H9 (cell line): Measurements from ENCODE around the gene LZTR1. TPM values are rescaled to one million over a fixed set of nuclear protein-coding genes. Genes with fewer than 3 reads are reported as not detected.

Experiments
- DNase-seq: peaks from one replicate; pipeline ENCODE4 v3.0.0-alpha.2; 2017
- H2AFZ ChIP-seq: one replicate; pipeline ENCODE4 v1.6.1; 2013; ENCODE audit warnings: mild to moderate bottlenecking, low read length, control low read depth, moderate library complexity
- H2AK5ac ChIP-seq: 2 replicates; pipeline ENCODE4 v1.6.1; 2013; ENCODE audit warnings: low read length, control low read depth, mixed read lengths; ENCODE audit not compliant: insufficient read length
- H2BK120ac ChIP-seq: one replicate; pipeline ENCODE4 v1.6.1; 2013; ENCODE audit warnings: low read depth, mild to moderate bottlenecking, low read length, control low read depth, inconsistent platforms; ENCODE audit not compliant: poor library complexity, severe bottlenecking
- H2BK12ac ChIP-seq: 2 replicates; pipeline ENCODE4 v1.6.1; 2013; ENCODE audit warnings: low read length, control low read depth, mixed read lengths, low read depth; ENCODE audit not compliant: insufficient read length
- H2BK15ac ChIP-seq: 2 replicates; pipeline ENCODE4 v1.6.1; 2013; ENCODE audit warnings: low read depth, low read length, control low read depth
- H2BK20ac ChIP-seq: one replicate; pipeline ENCODE4 v1.6.1; 2013; ENCODE audit warnings: low read depth, mild to moderate bottlenecking, low read length, control low read depth, inconsistent platforms; ENCODE audit not compliant: poor library complexity, severe bottlenecking
- H2BK5ac ChIP-seq: 2 replicates; pipeline ENCODE4 v1.6.1; 2013; ENCODE audit warnings: low read length, control low read depth, mixed read lengths; ENCODE audit not compliant: insufficient read length
- H3K14ac ChIP-seq: 2 replicates; pipeline ENCODE4 v1.6.1; 2013; ENCODE audit warnings: low read length, control low read depth; ENCODE audit not compliant: insufficient read depth
- H3K18ac ChIP-seq: 2 replicates; pipeline ENCODE4 v1.6.1; 2013; ENCODE audit warnings: low read depth, mild to moderate bottlenecking, mixed read lengths, low read length, control low read depth; ENCODE audit not compliant: insufficient read length
- H3K23ac ChIP-seq: 2 replicates; pipeline ENCODE4 v1.6.1; 2013; ENCODE audit warnings: low read length, control low read depth, mixed read lengths, low read depth; ENCODE audit not compliant: insufficient read length
- H3K23me2 ChIP-seq: 2 replicates; pipeline ENCODE4 v1.6.1; 2013; ENCODE audit warnings: low read depth, mild to moderate bottlenecking, mixed read lengths, low read length, control low read depth; ENCODE audit not compliant: insufficient read length, poor library complexity, severe bottlenecking
- H3K27ac ChIP-seq: 2 replicates; pipeline ENCODE4 v1.5.1; 2013; ENCODE audit warnings: low read length, control low read depth, mixed read lengths, low read depth; ENCODE audit not compliant: insufficient read length
- H3K27me3 ChIP-seq: 2 replicates; pipeline ENCODE4 v1.6.1; 2013; ENCODE audit warnings: low read length, control low read depth, inconsistent platforms; ENCODE audit not compliant: insufficient read depth
- H3K4ac ChIP-seq: 2 replicates; pipeline ENCODE4 v1.6.1; 2013; ENCODE audit warnings: low read depth, mild to moderate bottlenecking, control low read depth, inconsistent platforms, low read length, moderate library complexity
- H3K4me1 ChIP-seq: 2 replicates; pipeline ENCODE4 v1.6.1; 2013; ENCODE audit warnings: low read length, control low read depth, inconsistent platforms; ENCODE audit not compliant: insufficient read depth
- H3K4me2 ChIP-seq: 2 replicates; pipeline ENCODE4 v1.6.1; 2013; ENCODE audit warnings: low read length, control low read depth, mixed read lengths; ENCODE audit not compliant: insufficient read length, insufficient read depth
- H3K56ac ChIP-seq: 2 replicates; pipeline ENCODE4 v1.6.1; 2013; ENCODE audit warnings: low read depth, mild to moderate bottlenecking, mixed read lengths, low read length, control low read depth; ENCODE audit not compliant: insufficient read length
- H3K79me1 ChIP-seq: 2 replicates; pipeline ENCODE4 v1.6.1; 2013; ENCODE audit warnings: low read depth, mild to moderate bottlenecking, moderate library complexity, low read length, control low read depth, inconsistent platforms; ENCODE audit not compliant: insufficient read depth, poor library complexity, severe bottlenecking
- H3K79me2 ChIP-seq: 2 replicates; pipeline ENCODE4 v1.6.1; 2013; ENCODE audit warnings: low read length, control low read depth, inconsistent platforms; ENCODE audit not compliant: insufficient read depth
- H3K9ac ChIP-seq: 2 replicates; pipeline ENCODE4 v1.6.1; 2013; ENCODE audit warnings: low read length, control low read depth, mixed read lengths; ENCODE audit not compliant: insufficient read length; ENCODE audit errors: extremely low read depth
- H3K9me3 ChIP-seq: one replicate; pipeline ENCODE4 v1.6.1; 2013; ENCODE audit warnings: low read depth, low read length, inconsistent platforms; ENCODE audit not compliant: control insufficient read depth
- H3T11ph ChIP-seq: one replicate; pipeline ENCODE4 v1.6.1; 2013; ENCODE audit warnings: mild to moderate bottlenecking, low read length, control low read depth, inconsistent platforms
- H4K20me1 ChIP-seq: one replicate; pipeline ENCODE4 v1.6.1; 2013; ENCODE audit not compliant: control insufficient read depth, insufficient read length, insufficient read depth
- H4K5ac ChIP-seq: 2 replicates; pipeline ENCODE4 v1.6.1; 2013; ENCODE audit warnings: low read depth, mild to moderate bottlenecking, mixed read lengths, low read length, control low read depth; ENCODE audit not compliant: insufficient read length
- H4K8ac ChIP-seq: replicated peaks from 2 replicates; pipeline ENCODE4 v1.6.1; 2013; ENCODE audit warnings: low read length, control low read depth, mixed read lengths, low read depth; ENCODE audit not compliant: insufficient read length
- H4K91ac ChIP-seq: 2 replicates; pipeline ENCODE4 v1.6.1; 2013; ENCODE audit warnings: low read depth, mild to moderate bottlenecking, moderate library complexity, mixed read lengths, low read length, control low read depth; ENCODE audit not compliant: insufficient read length
- H3K27ac Mint-ChIP-seq, 3 experiments: 2 replicates in 2 of 3; 3 replicates in 1 of 3; pipeline ENCODE4 v1.8.0; 2020 to 2021; ENCODE audit warnings: mixed read lengths in 3 of 3, mild to moderate bottlenecking in 1 of 3, moderate library complexity in 1 of 3
- H3K27me3 Mint-ChIP-seq: 2 replicates; pipeline ENCODE4 v1.8.0; 2021; ENCODE audit warnings: low read depth, mild to moderate bottlenecking, moderate library complexity, mixed read lengths
- H3K36me3 Mint-ChIP-seq, 3 experiments: 2 replicates in 2 of 3; 3 replicates in 1 of 3; pipeline ENCODE4 v1.8.0; 2020 to 2021; ENCODE audit warnings: low read depth in 3 of 3, mixed read lengths in 3 of 3; ENCODE audit not compliant: insufficient read depth in 1 of 3
- H3K4me1 Mint-ChIP-seq, 2 experiments: 2 replicates each; pipeline ENCODE4 v1.8.0; 2020; ENCODE audit warnings: mixed read lengths in 2 of 2
- H3K4me3 Mint-ChIP-seq, 2 experiments: 2 replicates in 1 of 2; 3 replicates in 1 of 2; pipeline ENCODE4 v1.8.0; 2020 to 2021; ENCODE audit warnings: mild to moderate bottlenecking in 2 of 2, mixed read lengths in 2 of 2, moderate library complexity in 1 of 2
- H3K9me3 Mint-ChIP-seq, 2 experiments: 2 replicates in 1 of 2; 3 replicates in 1 of 2; pipeline ENCODE4 v1.8.0; 2020; ENCODE audit warnings: mild to moderate bottlenecking in 2 of 2, mixed read lengths in 2 of 2, moderate library complexity in 1 of 2
- CTCF ChIP-seq: fragments of 200-600 bp; sonication (generic); conservative IDR thresholded peaks from 3 replicates; pipeline ENCODE4 v1.8.0; 2021; ENCODE audit warnings: antibody characterized with exemption, mild to moderate bottlenecking
- WGBS: extraction: QIAGEN DNeasy Blood & Tissue Kit; methylation state at CpG from one replicate; pipeline ENCODE4 v1.1.7; 2013; ENCODE audit warnings: missing lambda C conversion rate, low lambda C conversion rate, mixed read lengths; ENCODE audit not compliant: insufficient read length; ENCODE audit errors: extremely low coverage; 5-methylcytosine and 5-hydroxymethylcytosine counted together
- total RNA-seq: library from RNA; stranded (reverse); gene quantifications from 2 replicates; pipeline ENCODE4 v1.2.1, GENCODE V29; 2021

The LZTR1 gene
- total RNA-seq, 1 experiment from 2014 or later, result 47.0 TPM

GRCh38 chr22:21033895-21034294, 51.8 kb downstream of the LZTR1 start:
- no peak for DNase-seq
- no CpG with 5 or more reads among the region's 3 CpGs for WGBS
- no peaks in the 10 kb centered on the region for H3K9me3 ChIP-seq
- H3K14ac ChIP-seq, result no peak overlapping the region
- no peak overlapping the region for H3K4me2 ChIP-seq
- H3K18ac ChIP-seq, result no peak overlapping the region
- H4K8ac ChIP-seq, result no peak overlapping the region
- no peak overlapping the region for H3K27ac ChIP-seq
- H3T11ph ChIP-seq, result no peak overlapping the region
- H3K4me1 ChIP-seq, result no peaks in the 10 kb centered on the region; the same call in 1 of the 2 replicates
- no peaks in the 10 kb centered on the region for H4K20me1 ChIP-seq
- no peak overlapping the region for H4K5ac ChIP-seq
- H3K79me2 ChIP-seq, result no peaks in the 10 kb centered on the region
- Mint-ChIP-seq H3K27me3 (peaks cover 45% of the 10 kb centered on the region), H3K27ac (no peak overlapping the region), H3K9me3 (no peaks in the 10 kb centered on the region), H3K36me3 (no peaks in the 10 kb centered on the region), H3K4me1 (peaks cover 7 to 14% of the 10 kb centered on the region in 2 experiments), H3K4me3 (no peak overlapping the region)
- no peaks in the 10 kb centered on the region for H3K23me2 ChIP-seq
- H3K56ac ChIP-seq, result no peak overlapping the region
- H3K23ac ChIP-seq, result no peak overlapping the region
- no peak overlapping the region for H2BK15ac ChIP-seq
- no peaks in the 10 kb centered on the region for H3K79me1 ChIP-seq
- no peak overlapping the region for H2BK12ac ChIP-seq
- H3K9ac ChIP-seq, result no peak overlapping the region
- peaks cover 3% of the 10 kb centered on the region; the same call in 1 of the 2 replicates for H3K27me3 ChIP-seq
- H2AK5ac ChIP-seq, result no peak overlapping the region
- H2BK20ac ChIP-seq, result no peak overlapping the region
- no peak overlapping the region for H2AFZ ChIP-seq
- H2BK120ac ChIP-seq, result no peak overlapping the region
- no peak overlapping the region for H4K91ac ChIP-seq
- no peak overlapping the region for H3K4ac ChIP-seq
- TF ChIP-seq CTCF, result no peak
- H2BK5ac ChIP-seq, result no peak overlapping the region
